Measurements from ENCODE around the gene DPEP1. TPM values are rescaled to one million over a fixed set of nuclear protein-coding genes. Genes with fewer than 3 reads are reported as not detected.
A peak's percentile ranks its signal among the peaks of the same experiment; 100 is the strongest.

The DPEP1 gene
- total and polyA plus RNA-seq, 4 donors: 8.5 TPM; not detected in 3

GRCh38 chr16:89620406-89620841, 7.0 kb downstream of the DPEP1 start:
- H3K27me3 ChIP-seq (ENCODE audit: control insufficient read depth in 1 of 2, insufficient read depth in 2 of 2, low read length in 1 of 2): no peaks in the 10 kb centered on the region
- intact Hi-C loops (cut with DNase I): no loop called here
- no peak for ATAC-seq (ENCODE audit: low FRiP score)
- H3K4me3 ChIP-seq (ENCODE audit: low read length in 2 of 2): no peak overlapping the region
- no peak for DNase-seq
- H3K27ac ChIP-seq (ENCODE audit: low read depth in 1 of 2, low read length in 2 of 2): no peak overlapping the region
- no peaks in the 10 kb centered on the region for H3K4me1 ChIP-seq (ENCODE audit: control insufficient read depth in 1 of 2, insufficient read depth in 2 of 2, low read length in 2 of 2)
- H3K9me3 ChIP-seq (ENCODE audit: control insufficient read depth, low read length): no peaks in the 10 kb centered on the region
- H3K36me3 ChIP-seq (ENCODE audit: control insufficient read depth in 1 of 2, insufficient read depth in 2 of 2, low read length in 1 of 2): no peaks in the 10 kb centered on the region
- 54 to 59% methylated on average over 16 of the region's 16 CpGs for WGBS, 2 donors

GRCh38 chr16:89621136-89621697, 7.8 kb downstream of the DPEP1 start:
- H3K4me3 ChIP-seq (ENCODE audit: low read length in 2 of 2): no peak overlapping the region
- 79 to 85% methylated on average over 18 of the region's 18 CpGs for WGBS, 2 donors
- intact Hi-C loops (cut with DNase I): no loop called here
- H3K36me3 ChIP-seq (ENCODE audit: control insufficient read depth in 1 of 2, insufficient read depth in 2 of 2, low read length in 1 of 2): no peaks in the 10 kb centered on the region
- no peak overlapping the region for H3K27ac ChIP-seq (ENCODE audit: low read depth in 1 of 2, low read length in 2 of 2)
- ATAC-seq (ENCODE audit: low FRiP score) (no peak), DNase-seq (no peak)
- no peaks in the 10 kb centered on the region for H3K9me3 ChIP-seq (ENCODE audit: control insufficient read depth, low read length)
- no peaks in the 10 kb centered on the region for H3K27me3 ChIP-seq (ENCODE audit: control insufficient read depth in 1 of 2, insufficient read depth in 2 of 2, low read length in 1 of 2)
- H3K4me1 ChIP-seq (ENCODE audit: control insufficient read depth in 1 of 2, insufficient read depth in 2 of 2, low read length in 2 of 2): no peaks in the 10 kb centered on the region

GRCh38 chr16:89621698-89622409, 8.4 kb downstream of the DPEP1 start:
- Histone ChIP-seq H3K36me3 (ENCODE audit: control insufficient read depth in 1 of 2, insufficient read depth in 2 of 2, low read length in 1 of 2) (no peaks in the 10 kb centered on the region), H3K27ac (ENCODE audit: low read depth in 1 of 2, low read length in 2 of 2) (no peak overlapping the region), H3K4me3 (ENCODE audit: low read length in 2 of 2) (no peak overlapping the region), H3K9me3 (ENCODE audit: control insufficient read depth, low read length) (no peaks in the 10 kb centered on the region), H3K27me3 (ENCODE audit: control insufficient read depth in 1 of 2, insufficient read depth in 2 of 2, low read length in 1 of 2) (no peaks in the 10 kb centered on the region), H3K4me1 (ENCODE audit: control insufficient read depth in 1 of 2, insufficient read depth in 2 of 2, low read length in 2 of 2) (no peaks in the 10 kb centered on the region)
- ATAC-seq (ENCODE audit: low FRiP score) (peak; percentile 9), DNase-seq (no peak)
- intact Hi-C loops (cut with DNase I): no loop called here
- 73 to 74% methylated on average over 32 of the region's 32 CpGs for WGBS, 2 donors

GRCh38 chr16:89623511-89624261, 10.2 kb downstream of the DPEP1 start:
- Histone ChIP-seq H3K9me3 (ENCODE audit: control insufficient read depth, low read length) (no peaks in the 10 kb centered on the region), H3K27me3 (ENCODE audit: control insufficient read depth in 1 of 2, insufficient read depth in 2 of 2, low read length in 1 of 2) (no peaks in the 10 kb centered on the region), H3K4me1 (ENCODE audit: control insufficient read depth in 1 of 2, insufficient read depth in 2 of 2, low read length in 2 of 2) (no peaks in the 10 kb centered on the region), H3K36me3 (ENCODE audit: control insufficient read depth in 1 of 2, insufficient read depth in 2 of 2, low read length in 1 of 2) (no peaks in the 10 kb centered on the region), H3K27ac (ENCODE audit: low read depth in 1 of 2, low read length in 2 of 2) (no peak overlapping the region), H3K4me3 (ENCODE audit: low read length in 2 of 2) (no peak overlapping the region)
- DNase-seq (no peak), ATAC-seq (ENCODE audit: low FRiP score) (no peak)
- intact Hi-C loops (cut with DNase I): no loop called here
- whole genome bisulfite sequencing, 2 donors: 18 to 21% methylated on average over 28 of the region's 28 CpGs

- DNase-seq: no peak
- no peak overlapping the region for H3K4me3 ChIP-seq (ENCODE audit: low read length in 2 of 2)
- no peak for ATAC-seq (ENCODE audit: low FRiP score)
- H3K4me1 ChIP-seq (ENCODE audit: control insufficient read depth in 1 of 2, insufficient read depth in 2 of 2, low read length in 2 of 2): no peaks in the 10 kb centered on the region
- H3K27me3 ChIP-seq (ENCODE audit: control insufficient read depth in 1 of 2, insufficient read depth in 2 of 2, low read length in 1 of 2): no peaks in the 10 kb centered on the region
- 28 to 33% methylated on average over 21 of the region's 21 CpGs for WGBS, 2 donors
- no peaks in the 10 kb centered on the region for H3K9me3 ChIP-seq (ENCODE audit: control insufficient read depth, low read length)
- no peaks in the 10 kb centered on the region for H3K36me3 ChIP-seq (ENCODE audit: control insufficient read depth in 1 of 2, insufficient read depth in 2 of 2, low read length in 1 of 2)
- no peak overlapping the region for H3K27ac ChIP-seq (ENCODE audit: low read depth in 1 of 2, low read length in 2 of 2)
- intact Hi-C loops (cut with DNase I): no loop called here
These were observed 11.6 kb downstream of the DPEP1 start for GRCh38 chr16:89624777-89625761.

- ATAC-seq (ENCODE audit: low FRiP score): no peak
- 88 to 91% methylated on average over 14 to 17 of the region's 17 CpGs for WGBS, 2 donors
- intact Hi-C loops (cut with DNase I): no loop called here
- H3K27ac ChIP-seq (ENCODE audit: low read depth in 1 of 2, low read length in 2 of 2): no peak overlapping the region
- no peaks in the 10 kb centered on the region for H3K27me3 ChIP-seq (ENCODE audit: control insufficient read depth in 1 of 2, insufficient read depth in 2 of 2, low read length in 1 of 2)
- no peak overlapping the region for H3K4me3 ChIP-seq (ENCODE audit: low read length in 2 of 2)
- H3K4me1 ChIP-seq (ENCODE audit: control insufficient read depth in 1 of 2, insufficient read depth in 2 of 2, low read length in 2 of 2): no peaks in the 10 kb centered on the region
- no peaks in the 10 kb centered on the region for H3K36me3 ChIP-seq (ENCODE audit: control insufficient read depth in 1 of 2, insufficient read depth in 2 of 2, low read length in 1 of 2)
- no peaks in the 10 kb centered on the region for H3K9me3 ChIP-seq (ENCODE audit: control insufficient read depth, low read length)
- DNase-seq: no peak
These were observed 16.6 kb downstream of the DPEP1 start for GRCh38 chr16:89629827-89630610.

GRCh38 chr16:89633064-89633631, 19.7 kb downstream of the DPEP1 start:
- WGBS, 2 donors: 61 to 73% methylated on average over 19 of the region's 19 CpGs
- H3K27me3 ChIP-seq (ENCODE audit: control insufficient read depth in 1 of 2, insufficient read depth in 2 of 2, low read length in 1 of 2): no peaks in the 10 kb centered on the region
- ATAC-seq (ENCODE audit: low FRiP score) (no peak), DNase-seq (no peak)
- no peak overlapping the region for H3K4me3 ChIP-seq (ENCODE audit: low read length in 2 of 2)
- H3K36me3 ChIP-seq (ENCODE audit: control insufficient read depth in 1 of 2, insufficient read depth in 2 of 2, low read length in 1 of 2): no peaks in the 10 kb centered on the region
- no peaks in the 10 kb centered on the region for H3K9me3 ChIP-seq (ENCODE audit: control insufficient read depth, low read length)
- intact Hi-C loops (cut with DNase I): no loop called here
- no peaks in the 10 kb centered on the region for H3K4me1 ChIP-seq (ENCODE audit: control insufficient read depth in 1 of 2, insufficient read depth in 2 of 2, low read length in 2 of 2)
- H3K27ac ChIP-seq (ENCODE audit: low read depth in 1 of 2, low read length in 2 of 2): no peak overlapping the region

All from aorta (tissue), 5 donors.